GM21786 (cell line): Measurements from ENCODE around the gene ADAMTS18.
"Not testable (repeated sequence)": the region's sequence is repeated elsewhere in the genome, so short reads cannot be mapped to it uniquely, and the experiment has no call there.

Experiments used
- ATAC-seq: cut with Tn5 transposase; IDR thresholded peaks from one replicate; pipeline ENCODE4 v1.9.1; 2021; ENCODE audit not compliant: unreplicated experiment

The ADAMTS18 gene

GRCh38 chr16:77290451-77291115, 144.3 kb downstream of the ADAMTS18 start:
- ATAC-seq, result no peak

GRCh38 chr16:77289331-77289809, 145.5 kb downstream of the ADAMTS18 start:
- no peak for ATAC-seq

GRCh38 chr16:77288222-77288621, 146.6 kb downstream of the ADAMTS18 start:
- no peak for ATAC-seq

GRCh38 chr16:77285676-77286075, 149.2 kb downstream of the ADAMTS18 start:
- ATAC-seq, result no peak

- no peak for ATAC-seq
These were observed 152.5 kb downstream of the ADAMTS18 start for GRCh38 chr16:77282345-77282744.

GRCh38 chr16:77279316-77279715, 155.5 kb downstream of the ADAMTS18 start:
- not testable (repeated sequence) for ATAC-seq

- no peak for ATAC-seq
These were observed 157.3 kb downstream of the ADAMTS18 start for GRCh38 chr16:77277571-77277970.

- no peak for ATAC-seq
These were observed 157.7 kb downstream of the ADAMTS18 start for GRCh38 chr16:77277141-77277540.

- ATAC-seq, result no peak
These were observed 158.2 kb downstream of the ADAMTS18 start for GRCh38 chr16:77276661-77277060.

- not testable (repeated sequence) for ATAC-seq
These were observed 159.5 kb downstream of the ADAMTS18 start for GRCh38 chr16:77275303-77275702.

GRCh38 chr16:77273815-77274214, 161.0 kb downstream of the ADAMTS18 start:
- no peak for ATAC-seq

- no peak for ATAC-seq
These were observed 163.1 kb downstream of the ADAMTS18 start for GRCh38 chr16:77271532-77272426.

- ATAC-seq, result not testable (repeated sequence)
These were observed 168.6 kb downstream of the ADAMTS18 start for GRCh38 chr16:77266185-77266584.

GRCh38 chr16:77262971-77263370, 171.9 kb downstream of the ADAMTS18 start:
- no peak for ATAC-seq

- no peak for ATAC-seq
These were observed 184.4 kb downstream of the ADAMTS18 start for GRCh38 chr16:77250400-77250799.

GRCh38 chr16:77246150-77246549, 188.7 kb downstream of the ADAMTS18 start:
- ATAC-seq, result no peak

GRCh38 chr16:77242471-77242870, 192.4 kb downstream of the ADAMTS18 start:
- ATAC-seq, result not testable (repeated sequence)

GRCh38 chr16:77238593-77238992, 196.2 kb downstream of the ADAMTS18 start:
- ATAC-seq, result no peak

- peak; percentile 99 for ATAC-seq
These were observed 198.7 kb downstream of the ADAMTS18 start for GRCh38 chr16:77236063-77236511.

- no peak for ATAC-seq
These were observed 200.2 kb downstream of the ADAMTS18 start for GRCh38 chr16:77234611-77235010.

- no peak for ATAC-seq
These were observed 200.9 kb downstream of the ADAMTS18 start for GRCh38 chr16:77233799-77234519.
